Measurements from ENCODE around the gene CS. TPM values are rescaled to one million over a fixed set of nuclear protein-coding genes. Genes with fewer than 3 reads are reported as not detected.
A peak's percentile ranks its signal among the peaks of the same experiment; 100 is the strongest.

The CS gene
- total and polyA plus RNA-seq, 2 experiments from 2014 or later = 67.2 to 76.2 TPM

- Histone ChIP-seq H3K9ac (no peak overlapping the region), H3K4me1 (ENCODE audit: insufficient read depth) (no peaks in the 10 kb centered on the region), H3K27me3 (replicated peaks; ENCODE audit: insufficient read depth) (no peaks in the 10 kb centered on the region), H3F3A (ENCODE audit: insufficient read depth) (peaks cover 34% of the 10 kb centered on the region), H3K4me3 (no peak overlapping the region), H3K9me2 (ENCODE audit: insufficient read depth) (no peaks in the 10 kb centered on the region), H3K79me2 (ENCODE audit: insufficient read depth) (no peaks in the 10 kb centered on the region), H3K27ac (no peak overlapping the region), H3K36me3 (ENCODE audit: low read depth) (peaks cover 17% of the 10 kb centered on the region; the same call in 1 of the 2 replicates), H4K20me1 (ENCODE audit: insufficient read depth) (no peaks in the 10 kb centered on the region), H3K9me3 (ENCODE audit: low read depth) (no peaks in the 10 kb centered on the region), H2AFZ (no peak overlapping the region), H3K4me2 (ENCODE audit: unreplicated experiment) (no peak overlapping the region)
- TF ChIP-seq EZH2phosphoT487 (IDR thresholded peaks at IDR 0.05; ENCODE audit: insufficient read depth, low read depth) (no peak), EZH2 (IDR thresholded peaks at IDR 0.05; ENCODE audit: insufficient read depth, poor library complexity, severe bottlenecking) (no peak)
- in situ Hi-C loops (cut with MboI) = no loop called here
- 5 to 9% methylated on average over 1 of the region's 1 CpG for WGBS, 2 experiments (ENCODE audit: low coverage in 1 of 2, low lambda C conversion rate in 2 of 2, missing lambda C conversion rate in 2 of 2)
- DNase-seq = no peak
These were observed 41.5 kb upstream of the CS start for GRCh38 chr12:56341616-56342015.

- no peak for TF ChIP-seq EZH2 (IDR thresholded peaks at IDR 0.05; ENCODE audit: insufficient read depth, poor library complexity, severe bottlenecking)
- Histone ChIP-seq H3K4me3 (no peak overlapping the region), H3K36me3 (ENCODE audit: low read depth) (peaks cover 17% of the 10 kb centered on the region; the same call in 1 of the 2 replicates), H3K27ac (no peak overlapping the region), H2AFZ (no peak overlapping the region), H4K20me1 (ENCODE audit: insufficient read depth) (no peaks in the 10 kb centered on the region), H3K79me2 (ENCODE audit: insufficient read depth) (no peaks in the 10 kb centered on the region), H3K4me2 (ENCODE audit: unreplicated experiment) (no peak overlapping the region), H3K4me1 (ENCODE audit: insufficient read depth) (no peaks in the 10 kb centered on the region), H3K27me3 (replicated peaks; ENCODE audit: insufficient read depth) (no peaks in the 10 kb centered on the region), H3K9ac (no peak overlapping the region), H3K9me2 (ENCODE audit: insufficient read depth) (no peaks in the 10 kb centered on the region), H3K9me3 (ENCODE audit: low read depth) (no peaks in the 10 kb centered on the region), H3F3A (ENCODE audit: insufficient read depth) (peaks cover 38% of the 10 kb centered on the region)
- WGBS, 2 experiments (ENCODE audit: low coverage in 1 of 2, low lambda C conversion rate in 2 of 2, missing lambda C conversion rate in 2 of 2) = 94 to 95% methylated on average over 1 of the region's 1 CpG
- no peak for DNase-seq
- in situ Hi-C loops (cut with MboI) = no loop called here
These were observed 39.0 kb upstream of the CS start for GRCh38 chr12:56339158-56339422.

- H3F3A ChIP-seq (ENCODE audit: insufficient read depth) = peaks cover 38% of the 10 kb centered on the region
- 6 to 8% methylated on average over 8 to 9 of the region's 9 CpGs for WGBS, 2 experiments (ENCODE audit: low coverage in 1 of 2, low lambda C conversion rate in 2 of 2, missing lambda C conversion rate in 2 of 2)
- no peak within 1 kb of the TSS for H3K4me3 ChIP-seq
- in situ Hi-C loops (cut with MboI) = no loop called here
- no peaks in the 10 kb centered on the region for H3K9me2 ChIP-seq (ENCODE audit: insufficient read depth)
- H3K27me3 ChIP-seq (replicated peaks; ENCODE audit: insufficient read depth) = no peaks in the 10 kb centered on the region
- no peaks in the 10 kb centered on the region for H4K20me1 ChIP-seq (ENCODE audit: insufficient read depth)
- TF ChIP-seq EZH2 (IDR thresholded peaks at IDR 0.05; ENCODE audit: insufficient read depth, poor library complexity, severe bottlenecking) (no peak), EZH2phosphoT487 (IDR thresholded peaks at IDR 0.05; ENCODE audit: insufficient read depth, low read depth) (no peak)
- DNase-seq = peak; percentile 33
- no peak within 1 kb of the TSS for H3K4me2 ChIP-seq (ENCODE audit: unreplicated experiment)
- no peaks in the 10 kb centered on the region for H3K9me3 ChIP-seq (ENCODE audit: low read depth)
- H3K79me2 ChIP-seq (ENCODE audit: insufficient read depth) = no peaks in the 10 kb centered on the region
- H2AFZ ChIP-seq = no peak within 1 kb of the TSS
- no peaks in the 10 kb centered on the region for H3K4me1 ChIP-seq (ENCODE audit: insufficient read depth)
- peaks cover 17% of the 10 kb centered on the region; the same call in 1 of the 2 replicates for H3K36me3 ChIP-seq (ENCODE audit: low read depth)
- no peak within 1 kb of the TSS for H3K27ac ChIP-seq
- H3K9ac ChIP-seq = no peak within 1 kb of the TSS
These were observed 38.4 kb upstream of the CS start, which contains the start of gene IL23A for GRCh38 chr12:56338308-56339157. Gene IL23A, plus strand, starts transcription at chr12:56338884. Its CDS starts 161 bp downstream, at chr12:56339045.

GRCh38 chr12:56337753-56338251 is 37.7 kb upstream of the CS start:
- DNase-seq = peak; percentile 18
- 73 to 77% methylated on average over 8 of the region's 8 CpGs for WGBS, 2 experiments (ENCODE audit: low coverage in 1 of 2, low lambda C conversion rate in 2 of 2, missing lambda C conversion rate in 2 of 2)

More at GRCh38 chr12:56337753-56338251, 37.7 kb upstream of the CS start:
- Histone ChIP-seq H3K4me3 (no peak overlapping the region), H3K79me2 (ENCODE audit: insufficient read depth) (no peaks in the 10 kb centered on the region), H3K9ac (no peak overlapping the region), H3K27me3 (replicated peaks; ENCODE audit: insufficient read depth) (no peaks in the 10 kb centered on the region), H3K4me2 (ENCODE audit: unreplicated experiment) (no peak overlapping the region), H2AFZ (no peak overlapping the region), H4K20me1 (ENCODE audit: insufficient read depth) (no peaks in the 10 kb centered on the region), H3F3A (ENCODE audit: insufficient read depth) (peaks cover 34% of the 10 kb centered on the region), H3K9me2 (ENCODE audit: insufficient read depth) (no peaks in the 10 kb centered on the region), H3K36me3 (ENCODE audit: low read depth) (peaks cover 10% of the 10 kb centered on the region; the same call in 1 of the 2 replicates), H3K4me1 (ENCODE audit: insufficient read depth) (0 out of 2 replicates have a peak, but pooled peaks cover 6% of the 10 kb centered on the region), H3K27ac (no peak overlapping the region), H3K9me3 (ENCODE audit: low read depth) (no peaks in the 10 kb centered on the region)
- TF ChIP-seq EZH2 (IDR thresholded peaks at IDR 0.05; ENCODE audit: insufficient read depth, poor library complexity, severe bottlenecking) (no peak), EZH2phosphoT487 (IDR thresholded peaks at IDR 0.05; ENCODE audit: insufficient read depth, low read depth) (no peak)
- in situ Hi-C loops (cut with MboI) = no loop called here
